G401 (cell line): ENCODE results near the gene UBL3. TPM values are rescaled to one million over a fixed set of nuclear protein-coding genes. Genes with fewer than 3 reads are reported as not detected.

Experiments used
- DNase-seq: peaks from one replicate; pipeline ENCODE4 v3.0.0-alpha.2; 2015; ENCODE audit warnings: low spot score
- in situ Hi-C: cut with HindIII; loops from 2 replicates; pipeline ENCODE4 v1.10.0; 2016; ENCODE audit warnings: low sequenced_read_pairs, mixed read lengths
- total RNA-seq: library from RNA; depleted of rRNA; stranded (reverse); fragments of >200 nt; shearing (Covaris generic); gene quantifications from 2 replicates; pipeline ENCODE4 v1.2.3, GENCODE V29; 2014; rRNA removed

UBL3 gene
- total RNA-seq, result 5.2 and 10.5 TPM in 2 replicates

- in situ Hi-C loops, result no loop called here
- DNase-seq, result peak; percentile 98
Observed at GRCh38 chr13:29850213-29850898, at the start of gene UBL3. UBL3 (minus strand) TSS chr13:29850617; CDS start chr13:29849538, 1,079 bp downstream.

GRCh38 chr13:29897102-29897501 is 46.7 kb upstream of the UBL3 start:
- in situ Hi-C loops, result no loop called here
- no peak for DNase-seq

DNA sequence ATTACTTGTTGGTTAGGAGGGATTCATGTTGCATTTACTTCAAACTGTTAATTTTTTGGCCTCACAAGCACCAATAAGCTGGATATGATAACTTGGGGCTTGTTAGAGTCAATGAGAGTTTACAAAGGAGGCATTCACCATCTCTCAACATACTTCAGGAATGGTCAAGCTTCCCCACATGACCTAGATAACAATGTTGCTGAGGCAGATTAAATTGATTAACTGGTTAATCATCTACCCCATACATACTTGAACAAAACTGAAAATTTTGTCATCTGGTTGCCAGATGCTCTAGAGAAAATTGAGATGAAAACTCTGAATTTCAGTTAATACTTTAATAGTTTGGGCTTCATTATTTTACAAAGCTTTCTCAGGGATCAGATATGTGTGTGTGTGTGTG is 43.0 kb upstream of the UBL3 start:
- in situ Hi-C loops, result no loop called here
- DNase-seq, result no peak

GRCh38 chr13:29892151-29892550 is 41.7 kb upstream of the UBL3 start:
- DNase-seq, result peak; percentile 68
- in situ Hi-C loops, result no loop called here

DNA sequence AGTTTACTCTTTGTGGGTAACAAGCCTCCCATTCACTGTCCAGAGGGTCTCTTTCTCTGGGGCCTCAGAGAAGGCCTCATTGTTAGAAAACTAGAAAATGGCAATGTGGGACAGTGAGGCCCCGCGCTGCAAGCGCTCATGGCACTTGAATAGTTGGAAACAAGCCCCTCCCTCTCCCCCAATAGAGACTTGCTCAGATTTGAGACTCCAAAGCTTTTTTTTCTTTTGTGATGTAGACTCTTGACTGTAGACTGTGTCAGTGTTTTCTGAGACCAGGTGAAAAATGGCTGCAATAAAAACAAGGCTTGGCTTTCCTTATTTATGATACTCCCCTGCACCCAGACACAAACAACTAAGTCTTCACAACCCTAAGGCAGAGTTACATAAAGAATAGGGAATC is 38.7 kb upstream of the UBL3 start:
- no peak for DNase-seq
- in situ Hi-C loops, result no loop called here

DNA sequence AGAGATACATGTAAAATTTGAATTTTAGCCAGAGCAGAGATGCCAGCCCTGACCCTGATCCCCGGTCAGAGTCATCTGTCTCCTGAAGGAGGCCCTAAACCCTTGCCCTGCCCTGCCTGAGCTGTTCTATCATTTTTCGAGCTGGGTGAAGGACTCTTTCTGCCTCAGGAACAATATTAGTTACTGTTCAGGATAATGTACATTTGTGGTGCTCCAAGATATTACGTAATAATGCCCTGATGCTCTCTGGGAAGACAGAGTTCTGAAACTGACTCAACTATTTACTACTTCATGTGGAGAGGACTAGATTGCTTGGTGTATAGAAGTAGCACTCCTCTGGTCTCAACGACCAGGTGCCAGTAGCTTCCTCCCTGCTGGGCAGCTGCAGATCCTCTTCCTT is 37.9 kb upstream of the UBL3 start:
- DNase-seq, result no peak
- in situ Hi-C loops, result no loop called here

DNA sequence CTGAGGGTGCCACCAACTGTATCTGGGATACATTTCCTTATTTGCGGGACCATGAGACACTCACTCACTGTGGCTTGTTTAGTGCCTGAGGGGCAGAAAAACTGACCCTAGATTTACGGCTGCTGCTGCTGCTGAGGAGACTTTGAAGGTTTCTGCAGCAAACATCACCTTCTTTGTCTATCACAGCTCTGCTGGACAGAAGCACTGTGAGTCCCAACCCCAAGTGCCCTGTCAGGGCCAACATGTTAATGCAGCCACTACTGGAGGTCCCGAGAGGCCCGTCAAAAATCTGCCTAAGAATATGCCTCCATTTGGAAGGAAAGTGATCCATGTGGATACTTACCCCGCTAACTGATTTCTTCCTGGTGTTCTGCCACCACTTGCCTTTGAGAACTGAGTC is 37.3 kb upstream of the UBL3 start:
- DNase-seq, result no peak
- in situ Hi-C loops, result no loop called here

DNA sequence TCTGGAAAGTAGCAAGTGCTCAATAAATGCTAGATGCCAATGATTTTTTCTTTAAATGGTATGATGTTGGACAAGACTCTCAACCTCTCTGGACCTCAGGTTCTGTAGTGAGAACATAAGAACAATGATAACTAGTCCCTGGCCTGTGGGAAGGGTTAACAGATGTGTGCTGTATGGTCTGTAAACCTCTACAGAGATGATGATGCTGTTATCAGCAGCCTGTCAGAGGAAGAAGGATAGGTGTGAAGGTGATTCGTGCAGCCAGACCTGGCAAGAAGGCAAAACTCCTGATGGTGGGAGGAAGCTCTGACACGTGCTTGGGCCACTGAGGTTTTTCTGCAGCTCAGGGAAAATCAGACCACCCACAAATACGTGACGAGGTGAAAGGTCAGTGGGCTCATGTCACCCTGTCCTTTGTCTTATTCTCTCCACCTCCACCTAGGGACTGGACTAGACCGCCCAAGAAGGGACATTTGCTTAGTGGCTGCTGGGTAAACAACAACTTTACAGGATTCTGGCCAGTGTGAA is 36.7 kb upstream of the UBL3 start:
- in situ Hi-C loops, result no loop called here
- DNase-seq, result no peak

- in situ Hi-C loops, result no loop called here
- no peak for DNase-seq
Observed at GRCh38 chr13:29886446-29886845, 36.0 kb upstream of the UBL3 start.

- in situ Hi-C loops, result no loop called here
- no peak for DNase-seq
Observed at GRCh38 chr13:29885989-29886388, 35.6 kb upstream of the UBL3 start.

DNA sequence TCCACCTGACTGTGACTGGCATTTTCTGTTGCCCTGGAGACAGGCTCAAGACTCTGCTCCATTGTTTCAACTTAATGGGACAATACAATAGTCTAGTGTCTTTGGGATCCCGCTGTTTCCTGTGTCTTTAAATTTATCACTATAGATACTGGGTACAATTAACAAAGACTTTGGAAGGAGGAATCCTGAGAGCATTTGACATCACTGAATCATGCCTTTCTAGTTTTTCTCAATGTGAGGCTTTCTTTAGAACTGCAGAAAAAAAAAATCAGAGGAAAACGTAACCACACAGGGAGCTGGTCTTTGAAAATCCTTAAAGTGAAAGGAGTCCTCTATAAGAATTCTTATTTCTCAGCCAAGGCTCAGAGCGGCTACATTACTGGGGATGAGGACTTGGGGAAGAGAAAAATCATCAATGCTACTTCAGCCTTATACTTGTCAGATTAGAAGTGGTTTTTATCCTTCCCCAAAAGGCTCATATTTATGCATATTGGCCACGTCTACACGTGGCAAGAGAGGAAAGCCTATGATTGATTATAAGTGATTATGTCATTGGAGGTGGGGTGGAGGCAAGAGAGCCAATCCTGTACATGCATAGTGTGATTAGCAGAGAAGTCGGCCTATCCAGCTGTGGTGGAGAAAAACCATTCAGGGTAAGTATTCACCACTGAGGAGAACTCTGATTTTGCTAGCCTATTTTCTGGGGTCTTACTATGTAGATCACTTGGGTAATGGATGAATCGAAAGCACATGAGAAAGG is 34.4 kb upstream of the UBL3 start:
- DNase-seq, result no peak
- in situ Hi-C loops, result no loop called here

- DNase-seq, result no peak
- in situ Hi-C loops, result no loop called here
Observed at GRCh38 chr13:29883941-29884518, 33.6 kb upstream of the UBL3 start.

GRCh38 chr13:29882076-29882475 is 31.7 kb upstream of the UBL3 start:
- DNase-seq, result no peak
- in situ Hi-C loops, result no loop called here

- DNase-seq, result no peak
- in situ Hi-C loops, result no loop called here
Observed at GRCh38 chr13:29878101-29878500, 27.7 kb upstream of the UBL3 start.

DNA sequence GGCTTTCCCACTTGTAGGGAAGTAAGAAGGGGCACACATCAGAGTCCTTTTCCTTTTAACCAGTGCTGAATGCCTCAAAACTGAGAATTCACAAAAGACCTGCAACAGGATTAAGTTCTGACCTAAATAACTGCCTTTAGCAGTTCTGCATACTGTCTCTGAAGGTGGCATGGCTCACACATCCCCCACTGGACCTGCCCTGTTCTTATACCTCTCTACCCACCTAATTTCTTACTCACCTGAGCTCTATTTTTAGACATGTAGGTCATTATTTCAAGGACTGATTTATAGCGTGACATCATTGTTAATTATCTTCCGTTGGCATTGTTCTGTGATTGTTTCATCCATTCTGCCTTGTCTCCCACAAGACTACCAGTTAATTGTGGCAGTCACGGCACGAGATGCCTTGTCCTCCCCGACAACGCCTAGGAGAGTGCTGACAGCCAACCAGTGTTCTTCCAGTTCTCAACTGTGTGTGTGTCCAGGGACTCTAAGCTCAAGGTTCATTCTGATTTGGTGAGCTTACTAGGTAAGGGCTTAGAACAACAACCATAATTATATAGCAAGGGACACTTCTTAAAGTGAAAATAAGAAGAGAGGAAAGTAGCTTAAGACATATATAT is 27.1 kb upstream of the UBL3 start:
- DNase-seq, result no peak
- in situ Hi-C loops, result no loop called here

GRCh38 chr13:29875646-29876045 is 25.2 kb upstream of the UBL3 start:
- in situ Hi-C loops, result no loop called here

GRCh38 chr13:29868581-29868980 is 18.2 kb upstream of the UBL3 start:
- in situ Hi-C loops, result no loop called here
- no peak for DNase-seq

More at GRCh38 chr13:29875646-29876045, 25.2 kb upstream of the UBL3 start:
- DNase-seq, result no peak

DNA sequence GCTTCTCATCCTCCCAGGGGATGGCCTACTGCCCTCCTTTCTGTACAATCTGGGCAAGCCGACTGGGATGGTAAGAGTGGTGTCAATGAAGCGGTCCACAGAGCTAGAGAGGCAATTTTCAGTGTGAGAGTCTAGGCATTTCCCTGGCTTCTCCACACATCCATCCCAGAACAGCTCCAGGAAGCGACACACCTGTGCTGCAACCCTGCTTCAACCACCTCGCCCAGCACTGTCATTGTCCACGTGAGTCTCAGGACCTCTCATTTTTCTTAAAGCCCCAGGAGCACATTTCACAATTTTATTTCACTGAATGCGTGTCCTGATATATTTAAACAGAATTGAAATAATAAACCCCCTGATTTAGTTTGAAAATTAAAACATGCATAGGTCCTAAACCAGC is 15.5 kb upstream of the UBL3 start:
- no peak for DNase-seq
- in situ Hi-C loops, result no loop called here

DNA sequence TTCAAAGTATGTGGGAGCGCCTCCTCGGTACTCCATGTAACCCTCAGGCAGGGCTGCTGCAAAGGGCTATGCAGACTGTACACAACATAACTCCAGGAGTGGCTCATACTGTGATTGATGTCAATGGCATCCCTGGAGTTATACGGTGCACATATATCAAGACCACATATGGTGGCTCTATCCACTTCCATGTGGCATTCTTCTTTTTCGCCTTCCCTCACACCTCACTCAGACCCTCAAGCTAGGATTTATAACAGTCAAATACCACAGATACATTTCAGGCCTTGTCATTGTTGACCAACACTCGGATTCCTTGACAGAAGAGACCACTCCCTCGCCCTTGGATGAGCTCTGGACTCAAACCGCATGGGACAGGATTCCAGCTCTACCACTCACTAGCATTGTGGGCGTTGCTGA is 11.3 kb upstream of the UBL3 start:
- in situ Hi-C loops, result no loop called here
- no peak for DNase-seq

DNA sequence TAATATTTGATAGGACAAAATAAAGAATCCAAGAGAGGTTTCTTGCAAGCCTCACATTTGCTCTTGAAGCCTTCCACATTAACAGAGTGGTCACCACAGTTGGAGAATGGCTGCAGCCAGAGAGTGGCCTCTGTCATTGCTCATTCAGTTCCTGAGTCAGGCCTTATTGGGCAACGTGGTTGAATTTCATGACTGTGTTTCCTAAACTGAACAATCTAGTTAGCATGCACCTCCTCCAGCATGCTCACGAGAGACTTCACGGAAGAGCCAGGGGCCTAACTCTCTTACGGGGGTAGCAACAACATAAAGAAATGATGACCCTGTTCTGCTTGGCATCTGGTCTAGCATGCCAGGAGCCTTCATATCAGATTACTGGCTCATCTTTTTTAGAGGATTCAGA is 9.6 kb upstream of the UBL3 start:
- in situ Hi-C loops, result no loop called here
- no peak for DNase-seq
